BJ (cell line): ENCODE results near the gene PLPP3. TPM values are rescaled to one million over a fixed set of nuclear protein-coding genes. Genes with fewer than 3 reads are reported as not detected.

Source experiments
- CTCF ChIA-PET: fragments of 350-600 bp; formaldehyde crosslinking; extraction: SDS; loops from one replicate; lab custom pipeline; 2021; ENCODE audit warnings: antibody characterized with exemption, inconsistent platforms; lab: Yijun Ruan, JAX
- POLR2A ChIA-PET: fragments of 300-600 bp; sonication (Branson Sonifier 250); formaldehyde crosslinking; extraction: SDS; loops from one replicate; lab custom pipeline; 2021; ENCODE audit warnings: antibody characterized with exemption; lab: Charles Lee
- DNase-seq: peaks from one replicate; pipeline ENCODE4 v3.0.0-alpha.2; 2011; ENCODE audit warnings: low read depth
- H3K27me3 ChIP-seq: 2 replicates; pipeline ENCODE4 v1.6.0; 2011; ENCODE audit warnings: low read length; ENCODE audit not compliant: control insufficient read depth, insufficient read depth
- H3K36me3 ChIP-seq: 2 replicates; pipeline ENCODE4 v1.5.1; 2011; ENCODE audit warnings: low read length; ENCODE audit not compliant: control insufficient read depth, insufficient read depth
- H3K4me3 ChIP-seq: 2 replicates; pipeline ENCODE4 v1.5.1; 2011; ENCODE audit warnings: low read depth, mild to moderate bottlenecking, control low read depth, low read length
- polyA plus RNA-seq: library from polyadenylated mRNA; depleted of rRNA; stranded (reverse); fragments of >200 nt; gene quantifications from 2 replicates; pipeline ENCODE4 v1.2.3, GENCODE V29; 2011
- TF ChIP-seq, protein P1 (sequence below): IDR thresholded peaks from 2 replicates; pipeline ENCODE4 v1.5.1; 2011; ENCODE audit warnings: low read depth, mild to moderate bottlenecking, control low read depth, inconsistent platforms, low read length, moderate library complexity; ENCODE audit not compliant: insufficient read depth

PLPP3 gene
- polyA plus RNA-seq, 1 experiment = 55.4 TPM

DNA sequence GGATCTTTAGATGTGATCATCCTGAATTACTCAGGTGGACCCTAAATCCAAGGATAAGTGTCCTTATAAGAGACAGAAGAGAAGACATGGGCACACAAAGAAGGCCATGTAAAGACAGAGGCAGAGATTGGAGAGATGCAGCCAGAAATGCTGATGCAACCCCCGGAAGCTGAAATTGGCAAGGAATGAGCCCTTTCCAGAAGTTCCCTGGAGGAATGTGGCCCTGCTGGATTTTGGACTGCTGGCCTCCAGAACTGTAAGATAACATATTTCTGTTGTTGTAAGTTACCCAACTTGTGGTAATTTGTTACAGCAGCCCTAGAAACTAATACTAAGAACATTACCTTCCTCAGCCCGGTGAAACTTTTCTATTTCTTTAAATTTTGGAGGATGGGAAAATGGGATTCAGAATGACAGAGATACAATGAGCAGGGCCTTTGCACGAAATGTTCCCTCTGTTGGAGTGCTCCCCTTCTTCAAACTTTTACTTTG is 11.2 kb upstream of the PLPP3 start:
- CTCF ChIA-PET = no interaction called here
- Histone ChIP-seq H3K4me3 (no peak overlapping the region), H3K36me3 (no peaks in the 10 kb centered on the region), H3K27me3 (no peaks in the 10 kb centered on the region)
- POLR2A ChIA-PET = no interaction called here
- DNase-seq = no peak
- TF ChIP-seq, protein P1, sequence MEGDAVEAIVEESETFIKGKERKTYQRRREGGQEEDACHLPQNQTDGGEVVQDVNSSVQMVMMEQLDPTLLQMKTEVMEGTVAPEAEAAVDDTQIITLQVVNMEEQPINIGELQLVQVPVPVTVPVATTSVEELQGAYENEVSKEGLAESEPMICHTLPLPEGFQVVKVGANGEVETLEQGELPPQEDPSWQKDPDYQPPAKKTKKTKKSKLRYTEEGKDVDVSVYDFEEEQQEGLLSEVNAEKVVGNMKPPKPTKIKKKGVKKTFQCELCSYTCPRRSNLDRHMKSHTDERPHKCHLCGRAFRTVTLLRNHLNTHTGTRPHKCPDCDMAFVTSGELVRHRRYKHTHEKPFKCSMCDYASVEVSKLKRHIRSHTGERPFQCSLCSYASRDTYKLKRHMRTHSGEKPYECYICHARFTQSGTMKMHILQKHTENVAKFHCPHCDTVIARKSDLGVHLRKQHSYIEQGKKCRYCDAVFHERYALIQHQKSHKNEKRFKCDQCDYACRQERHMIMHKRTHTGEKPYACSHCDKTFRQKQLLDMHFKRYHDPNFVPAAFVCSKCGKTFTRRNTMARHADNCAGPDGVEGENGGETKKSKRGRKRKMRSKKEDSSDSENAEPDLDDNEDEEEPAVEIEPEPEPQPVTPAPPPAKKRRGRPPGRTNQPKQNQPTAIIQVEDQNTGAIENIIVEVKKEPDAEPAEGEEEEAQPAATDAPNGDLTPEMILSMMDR = no peak

DNA sequence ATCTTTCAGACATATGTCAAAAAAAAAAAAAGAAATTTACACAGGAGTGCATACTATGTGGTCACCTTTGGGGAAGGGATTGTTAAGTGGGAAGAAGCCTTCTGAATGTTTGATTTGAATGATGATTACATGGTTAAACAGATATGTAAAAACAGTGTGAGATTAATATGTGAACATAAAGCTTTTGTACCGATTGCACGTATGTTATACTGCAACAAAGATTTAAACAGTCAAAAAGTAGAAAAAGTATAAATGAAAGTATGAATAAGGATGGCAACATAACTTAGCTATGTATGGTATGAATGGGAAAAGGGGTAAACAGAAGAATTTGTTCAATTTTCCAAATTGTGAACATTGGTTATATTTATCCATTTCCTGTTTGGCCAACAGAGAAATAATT is 10.0 kb upstream of the PLPP3 start:
- TF ChIP-seq, protein P1 = no peak
- ChIA-PET POLR2A (no interaction called here), CTCF (interaction anchor here (0.8 to 1.3 kb wide), 2 partner anchors 31 to 231 kb away, joined by 3 to 4 read pairs; no protein-coding TSS in a partner anchor)
- no peak for DNase-seq
- Histone ChIP-seq H3K36me3 (no peaks in the 10 kb centered on the region), H3K27me3 (no peaks in the 10 kb centered on the region), H3K4me3 (no peak overlapping the region)

DNA sequence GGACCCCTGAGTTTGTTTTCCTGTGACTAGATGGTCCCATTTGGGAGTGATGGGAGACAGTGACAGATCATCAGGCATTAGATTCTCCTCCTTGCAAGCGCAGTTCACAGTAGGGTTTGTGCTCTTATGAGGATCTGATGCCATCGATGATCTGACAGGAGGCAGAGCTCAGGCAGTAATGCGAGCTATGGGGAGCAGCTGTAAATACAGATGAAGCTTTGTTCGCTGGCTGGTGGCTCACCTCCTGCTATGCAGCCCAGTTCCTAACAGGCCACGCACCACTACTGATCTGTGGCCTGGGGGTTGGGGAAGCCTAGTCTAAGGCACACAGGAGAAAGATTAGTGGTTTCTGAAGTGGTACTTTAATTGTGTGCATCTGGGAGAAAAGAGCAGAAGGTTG is 7.1 kb upstream of the PLPP3 start:
- POLR2A ChIA-PET = no interaction called here
- CTCF ChIA-PET = interaction anchor here (0.6 to 4.7 kb wide), 4 partner anchors 128 to 1302 kb away, joined by 3 to 59 read pairs (median 13); no protein-coding TSS in a partner anchor
- no peaks in the 10 kb centered on the region for H3K36me3 ChIP-seq
- no peak overlapping the region for H3K4me3 ChIP-seq
- DNase-seq = no peak
- TF ChIP-seq, protein P1 = no peak
- H3K27me3 ChIP-seq = no peaks in the 10 kb centered on the region

DNA sequence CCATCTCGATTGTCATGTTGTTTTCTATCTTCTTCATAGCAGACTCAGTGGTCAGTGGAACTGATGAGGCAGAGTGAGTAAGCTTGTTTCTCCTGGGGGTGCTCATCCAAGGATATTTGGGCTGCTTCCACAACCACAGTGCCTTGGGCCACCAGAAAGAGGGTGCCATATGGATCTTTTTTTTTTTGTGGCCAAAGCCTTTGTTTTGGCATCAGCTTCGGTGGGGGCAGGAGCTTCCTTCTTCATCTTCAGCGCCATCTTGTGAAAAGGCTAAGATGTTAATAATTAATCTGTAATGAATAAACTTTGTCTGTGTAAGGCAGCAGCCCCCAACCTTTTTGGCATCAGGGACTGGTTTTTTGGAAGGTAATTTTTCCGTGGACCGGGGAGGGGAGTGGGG is 6.6 kb upstream of the PLPP3 start:
- ChIA-PET POLR2A (no interaction called here), CTCF (interaction anchor here (0.6 to 4.7 kb wide), 8 partner anchors 15 to 1301 kb away, joined by 3 to 59 read pairs (median 10); no protein-coding TSS in a partner anchor)
- TF ChIP-seq, protein P1 = no peak
- Histone ChIP-seq H3K27me3 (no peaks in the 10 kb centered on the region), H3K4me3 (no peak overlapping the region), H3K36me3 (no peaks in the 10 kb centered on the region)
- DNase-seq = no peak

DNA sequence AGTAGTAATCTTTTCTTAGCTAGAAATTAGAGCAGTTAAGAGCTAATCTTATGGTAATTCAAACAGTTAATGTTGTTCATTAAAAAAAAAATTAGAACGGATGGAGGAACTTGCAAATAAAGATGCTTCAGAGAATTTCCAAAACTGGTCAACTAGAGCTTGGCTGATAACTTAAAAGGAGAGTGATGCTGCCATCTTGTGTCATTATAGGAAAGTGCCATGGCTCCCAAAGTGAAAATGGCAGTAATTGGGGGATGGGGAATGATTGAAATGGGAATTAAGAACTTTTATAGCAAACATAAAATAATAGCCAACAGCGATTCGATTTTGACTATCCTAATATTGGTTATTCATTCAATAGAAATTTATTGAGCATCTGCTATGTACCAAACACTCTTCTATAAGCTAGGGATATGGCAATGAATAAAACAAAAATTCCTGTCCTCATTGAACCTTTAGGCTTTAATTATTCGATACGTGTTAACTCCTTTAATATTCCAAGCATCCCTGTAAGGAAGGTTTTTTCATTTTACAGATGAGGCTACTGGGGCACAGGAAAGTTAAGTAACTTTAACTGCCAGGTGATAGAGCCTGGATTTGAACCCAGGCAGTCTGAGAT is 5.7 kb upstream of the PLPP3 start:
- Histone ChIP-seq H3K4me3 (no peak overlapping the region), H3K36me3 (no peaks in the 10 kb centered on the region), H3K27me3 (no peaks in the 10 kb centered on the region)
- ChIA-PET CTCF (interaction anchor here (0.6 to 4.7 kb wide), 27 partner anchors 8 to 1307 kb away, joined by 3 to 59 read pairs (median 3); no protein-coding TSS in a partner anchor), POLR2A (interaction anchor here (0.6 kb wide), 1 partner anchor 659 kb away, joined by 3 read pairs; no protein-coding TSS in a partner anchor)
- TF ChIP-seq, protein P1 = peak; percentile 78
- no peak for DNase-seq
